Natural killer cell (primary cell): ENCODE results near the gene SLK. TPM values are rescaled to one million over a fixed set of nuclear protein-coding genes. Genes with fewer than 3 reads are reported as not detected.

ENCODE experiments used
- ATAC-seq, 3 donors: fragments of 150-1000 bp in 2 of 3; fragments of 200-7000 bp in 1 of 3; cut with Tn5 transposase; 1 replicate in 1 of 3; 2 replicates in 2 of 3; pipeline ENCODE4 v1.10.0; 2021; ENCODE audit warnings: mild to moderate bottlenecking in 2 of 3, moderate library complexity in 2 of 3
- DNase-seq, 2 donors: peaks; one replicate each; pipeline versions ENCODE4 v3.0.0 to v3.0.0-alpha.2; 2013 to 2021; ENCODE audit warnings: mixed read lengths in 1 of 2
- H3K27ac ChIP-seq: one replicate; pipeline ENCODE4 v1.5.1; 2013; ENCODE audit warnings: mild to moderate bottlenecking, low read length
- H3K27me3 ChIP-seq: one replicate; pipeline ENCODE4 v1.6.1; 2013; ENCODE audit warnings: low read length; ENCODE audit not compliant: control insufficient read depth, insufficient read depth
- H3K36me3 ChIP-seq: one replicate; pipeline ENCODE4 v1.6.1; 2013; ENCODE audit warnings: low read length; ENCODE audit not compliant: control insufficient read depth, insufficient read depth
- H3K4me1 ChIP-seq: one replicate; pipeline ENCODE4 v1.6.1; 2013; ENCODE audit warnings: low read length; ENCODE audit not compliant: control insufficient read depth, insufficient read depth
- H3K4me3 ChIP-seq: one replicate; pipeline ENCODE4 v1.5.1; 2013; ENCODE audit warnings: low read length
- H3K9me3 ChIP-seq: one replicate; pipeline ENCODE4 v1.6.1; 2013; ENCODE audit warnings: low read length; ENCODE audit not compliant: control insufficient read depth, insufficient read depth
- H3K27ac Mint-ChIP-seq, 2 donors: one replicate each; pipeline ENCODE4 v1.8.0; 2022; ENCODE audit warnings: mild to moderate bottlenecking in 2 of 2, mixed read lengths in 2 of 2, moderate library complexity in 1 of 2
- H3K27me3 Mint-ChIP-seq, 2 donors: one replicate each; pipeline ENCODE4 v1.8.0; 2022; ENCODE audit warnings: low read depth in 2 of 2, mixed read lengths in 2 of 2
- H3K36me3 Mint-ChIP-seq: one replicate; pipeline ENCODE4 v1.8.0; 2022; ENCODE audit warnings: mixed read lengths
- H3K4me1 Mint-ChIP-seq, 2 donors: one replicate each; pipeline ENCODE4 v1.8.0; 2022; ENCODE audit warnings: mixed read lengths in 2 of 2
- H3K4me3 Mint-ChIP-seq: one replicate; pipeline ENCODE4 v1.8.0; 2022; ENCODE audit warnings: mild to moderate bottlenecking, moderate library complexity, mixed read lengths
- H3K9me3 Mint-ChIP-seq, 2 donors: one replicate each; pipeline ENCODE4 v1.8.0; 2022; ENCODE audit warnings: mixed read lengths in 2 of 2
- WGBS: methylation state at CpG from one replicate; pipeline ENCODE4 v1.1.7; 2013; ENCODE audit warnings: missing lambda C conversion rate; ENCODE audit not compliant: insufficient coverage; 5-methylcytosine and 5-hydroxymethylcytosine counted together
- intact Hi-C: fragments of 100-400 bp; cut with micrococcal nuclease; formaldehyde crosslinking; loops from one replicate; pipeline ENCODE4 v1.14.2; 2022
- total RNA-seq, 4 donors: library from RNA; stranded (reverse); fragments of 120-200 nt in 1 of 4; gene quantifications; one replicate each; pipeline versions ENCODE4 v1.2.3 to v1.2.4, GENCODE V29; 2013 to 2022
- TF ChIP-seq, protein P1 (sequence below): fragments of 200-600 bp; IDR thresholded peaks from one replicate; pipeline ENCODE4 v1.8.0; 2022; ENCODE audit warnings: antibody characterized with exemption

The SLK gene
- total RNA-seq, 3 donors from 2014 or later (not counting 1 experiment from before 2014, with no cell fraction given) = 33.4 to 48.7 (median 40.3) TPM

DNA sequence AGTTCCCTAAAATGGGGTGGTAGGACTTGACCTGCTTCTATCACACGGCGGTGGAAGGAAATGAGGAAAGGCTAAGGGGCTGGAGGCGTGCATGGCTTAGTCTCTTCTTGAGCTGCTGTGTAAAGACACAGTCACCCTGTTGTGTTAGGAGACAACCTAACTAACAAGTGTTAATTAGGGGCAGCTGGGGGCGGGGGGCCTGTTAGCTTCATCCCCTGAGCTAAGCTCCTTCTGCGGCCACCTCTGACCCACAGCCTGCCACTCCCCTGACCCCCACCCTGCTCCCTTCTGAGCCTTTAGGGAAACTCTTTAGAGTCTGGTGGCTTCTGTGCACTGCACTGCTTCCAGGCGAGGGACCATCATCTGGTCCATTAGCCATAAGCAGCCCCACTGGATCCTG, 90.8 kb downstream of the SLK start:
- Histone ChIP-seq H3K9me3 (no peaks in the 10 kb centered on the region), H3K4me3 (no peak overlapping the region), H3K36me3 (no peaks in the 10 kb centered on the region), H3K27me3 (no peaks in the 10 kb centered on the region), H3K4me1 (no peaks in the 10 kb centered on the region), H3K27ac (no peak overlapping the region)
- Mint-ChIP-seq H3K27ac (no peak overlapping the region), H3K9me3 (no peaks in the 10 kb centered on the region), H3K4me3 (no peak overlapping the region), H3K36me3 (no peaks in the 10 kb centered on the region), H3K4me1 (no peaks in the 10 kb centered on the region), H3K27me3 (no peaks in the 10 kb centered on the region)
- ATAC-seq (no peak), DNase-seq (no peak)
- intact Hi-C loops = no loop called here
- WGBS = 75% methylated on average over 6 of the region's 6 CpGs
- TF ChIP-seq, protein P1, sequence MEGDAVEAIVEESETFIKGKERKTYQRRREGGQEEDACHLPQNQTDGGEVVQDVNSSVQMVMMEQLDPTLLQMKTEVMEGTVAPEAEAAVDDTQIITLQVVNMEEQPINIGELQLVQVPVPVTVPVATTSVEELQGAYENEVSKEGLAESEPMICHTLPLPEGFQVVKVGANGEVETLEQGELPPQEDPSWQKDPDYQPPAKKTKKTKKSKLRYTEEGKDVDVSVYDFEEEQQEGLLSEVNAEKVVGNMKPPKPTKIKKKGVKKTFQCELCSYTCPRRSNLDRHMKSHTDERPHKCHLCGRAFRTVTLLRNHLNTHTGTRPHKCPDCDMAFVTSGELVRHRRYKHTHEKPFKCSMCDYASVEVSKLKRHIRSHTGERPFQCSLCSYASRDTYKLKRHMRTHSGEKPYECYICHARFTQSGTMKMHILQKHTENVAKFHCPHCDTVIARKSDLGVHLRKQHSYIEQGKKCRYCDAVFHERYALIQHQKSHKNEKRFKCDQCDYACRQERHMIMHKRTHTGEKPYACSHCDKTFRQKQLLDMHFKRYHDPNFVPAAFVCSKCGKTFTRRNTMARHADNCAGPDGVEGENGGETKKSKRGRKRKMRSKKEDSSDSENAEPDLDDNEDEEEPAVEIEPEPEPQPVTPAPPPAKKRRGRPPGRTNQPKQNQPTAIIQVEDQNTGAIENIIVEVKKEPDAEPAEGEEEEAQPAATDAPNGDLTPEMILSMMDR = no peak

DNA sequence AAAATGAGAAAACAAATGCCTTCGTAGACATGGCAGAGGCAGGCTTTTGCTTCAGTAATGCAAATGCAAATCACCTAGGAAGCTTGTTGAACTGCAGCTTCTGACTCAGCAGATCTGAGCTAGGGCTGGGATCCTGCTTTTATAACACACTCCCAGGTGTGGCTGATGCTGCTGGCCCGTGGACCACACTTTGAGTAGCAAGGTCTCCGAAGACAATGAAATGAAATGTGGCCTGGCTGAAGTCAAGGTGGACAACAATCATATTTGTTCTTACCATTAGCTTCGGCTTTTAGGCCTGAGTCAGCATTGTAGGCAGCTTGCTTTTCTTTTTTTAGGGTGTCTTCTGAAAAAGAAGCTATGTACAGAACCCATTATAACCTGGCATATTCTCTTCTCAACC, 92.4 kb downstream of the SLK start:
- WGBS = 75% methylated on average over 4 of the region's 4 CpGs

DNA sequence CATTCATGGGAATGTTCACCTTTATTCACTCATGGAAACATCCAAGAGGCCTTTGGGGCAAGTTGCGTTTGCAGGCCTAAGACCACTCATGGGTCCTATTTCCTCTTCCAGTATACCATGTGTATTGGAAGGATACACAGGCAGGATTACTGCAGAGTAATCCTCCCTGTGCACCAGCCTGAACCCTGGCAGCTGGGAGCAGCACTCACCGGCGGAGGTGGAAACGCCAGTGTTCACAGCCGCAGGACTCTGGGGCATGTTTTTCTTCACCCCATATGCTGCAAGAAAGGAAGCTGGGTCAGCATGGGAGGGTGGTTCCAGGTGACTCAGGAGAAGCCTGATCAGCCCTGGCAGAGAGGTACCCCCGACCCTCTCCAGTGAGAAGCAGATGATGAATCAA, 94.3 kb downstream of the SLK start:
- H3K36me3 Mint-ChIP-seq = no peaks in the 10 kb centered on the region
- DNase-seq = no peak
- TF ChIP-seq, protein P1 = no peak
- H3K4me3 Mint-ChIP-seq = no peak overlapping the region
- Histone ChIP-seq H3K27me3 (no peaks in the 10 kb centered on the region), H3K4me1 (no peaks in the 10 kb centered on the region), H3K4me3 (no peak overlapping the region), H3K36me3 (no peaks in the 10 kb centered on the region), H3K9me3 (no peaks in the 10 kb centered on the region), H3K27ac (no peak overlapping the region)
- no peaks in the 10 kb centered on the region for H3K4me1 Mint-ChIP-seq
- no peaks in the 10 kb centered on the region for H3K9me3 Mint-ChIP-seq
- WGBS = 96% methylated on average over 6 of the region's 6 CpGs
- peaks cover under 1 to 2% of the 10 kb centered on the region in 2 donors for H3K27me3 Mint-ChIP-seq
- intact Hi-C loops = no loop called here
- H3K27ac Mint-ChIP-seq = no peak overlapping the region
- ATAC-seq = no peak

More for the DNA sequence above, 92.4 kb downstream of the SLK start:
- H3K4me1 ChIP-seq = no peaks in the 10 kb centered on the region
- Mint-ChIP-seq H3K27me3 (no peaks in the 10 kb centered on the region), H3K4me1 (no peaks in the 10 kb centered on the region), H3K36me3 (no peaks in the 10 kb centered on the region), H3K4me3 (no peak overlapping the region), H3K9me3 (no peaks in the 10 kb centered on the region), H3K27ac (no peak overlapping the region)
- no peak overlapping the region for H3K27ac ChIP-seq
- ATAC-seq = no peak
- DNase-seq = no peak
- no peak overlapping the region for H3K4me3 ChIP-seq
- no peaks in the 10 kb centered on the region for H3K27me3 ChIP-seq
- intact Hi-C loops = no loop called here
- TF ChIP-seq, protein P1 = no peak
- H3K36me3 ChIP-seq = no peaks in the 10 kb centered on the region
- no peaks in the 10 kb centered on the region for H3K9me3 ChIP-seq

DNA sequence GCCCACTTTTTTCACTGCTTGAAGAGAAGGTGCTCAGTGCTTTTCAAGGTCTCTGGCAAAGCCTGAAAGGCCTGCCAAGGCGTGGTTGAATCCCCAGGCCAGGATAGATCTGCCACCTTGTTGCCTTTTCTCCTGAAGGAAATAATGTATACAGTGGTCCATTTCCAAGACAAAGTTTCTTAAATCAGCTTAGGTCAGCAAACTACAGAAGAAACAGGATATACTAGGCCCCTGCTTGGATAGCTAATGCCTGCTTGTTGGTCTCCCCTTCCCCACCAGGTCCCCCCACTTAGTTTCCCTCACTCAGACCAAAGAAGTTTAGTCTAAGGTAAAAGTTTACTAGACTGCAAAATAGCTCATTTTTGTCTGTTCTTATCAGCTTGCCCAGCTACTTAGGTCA, 98.8 kb downstream of the SLK start:
- H3K9me3 ChIP-seq = no peaks in the 10 kb centered on the region
- TF ChIP-seq, protein P1 = no peak

More for the DNA sequence above, 98.8 kb downstream of the SLK start:
- Mint-ChIP-seq H3K36me3 (no peaks in the 10 kb centered on the region), H3K9me3 (no peaks in the 10 kb centered on the region), H3K27ac (no peak overlapping the region), H3K27me3 (peaks cover 7 to 13% of the 10 kb centered on the region in 2 donors), H3K4me1 (no peaks in the 10 kb centered on the region), H3K4me3 (no peak overlapping the region)
- 78% methylated on average over 1 of the region's 1 CpG for WGBS
- Histone ChIP-seq H3K36me3 (no peaks in the 10 kb centered on the region), H3K27me3 (no peaks in the 10 kb centered on the region), H3K4me3 (no peak overlapping the region), H3K27ac (no peak overlapping the region), H3K4me1 (no peaks in the 10 kb centered on the region)
- intact Hi-C loops = no loop called here
- no peak for DNase-seq
- no peak for ATAC-seq
